ENCODE data around the gene FBXL22. TPM values are rescaled to one million over a fixed set of nuclear protein-coding genes. Genes with fewer than 3 reads are reported as not detected.
A peak's percentile ranks its signal among the peaks of the same experiment; 100 is the strongest.

FBXL22 gene
- total RNA-seq, 1 experiment from 2014 or later = 0.46 TPM

GRCh38 chr15:63597821-63598220 is 634 bp downstream of the FBXL22 start:
- Mint-ChIP-seq H3K27me3 (ENCODE audit: low read depth) (peaks cover 19% of the 10 kb centered on the region), H3K36me3 (peaks cover 4% of the 10 kb centered on the region; the same call in 1 of the 2 replicates), H3K4me1 (peaks cover 32% of the 10 kb centered on the region), H3K9me3 (no peaks in the 10 kb centered on the region), H3K27ac (no peak overlapping the region), H3K4me3 (no peak overlapping the region)
- DNase-seq (ENCODE audit: low spot score) = no peak
- ATAC-seq = no peak
- POLR2A ChIA-PET = no interaction called here
- CTCF ChIA-PET = interaction anchor here (0.9 to 5.2 kb wide), 7 partner anchors 13 to 470 kb away, joined by 3 to 63 read pairs (median 18); partner anchors contain the start of gene DAPK2
- TF ChIP-seq ZNF671 (CRISPR knock-in tag; IDR thresholded peaks at IDR 0.05) = no peak
- no peak for TF ChIP-seq JAZF1 (CRISPR knock-in tag; IDR thresholded peaks at IDR 0.05)
- no peak for TF ChIP-seq ETV6 (CRISPR knock-in tag; IDR thresholded peaks at IDR 0.05)
- no peak for TF ChIP-seq NR1H2 (CRISPR knock-in tag; IDR thresholded peaks at IDR 0.05)
- TF ChIP-seq E2F5 (CRISPR knock-in tag; IDR thresholded peaks at IDR 0.05) = no peak
- TF ChIP-seq CREM (CRISPR knock-in tag; IDR thresholded peaks at IDR 0.05) = no peak
- no peak for TF ChIP-seq TCF7 (CRISPR knock-in tag; IDR thresholded peaks at IDR 0.05; ENCODE audit: low read depth)
- TF ChIP-seq ZNF138 (CRISPR knock-in tag; conservative IDR thresholded peaks at IDR 0.05) = no peak
- no peak for TF ChIP-seq TEAD4 (CRISPR knock-in tag; IDR thresholded peaks at IDR 0.05)
- no peak for TF ChIP-seq MAX (CRISPR knock-in tag; IDR thresholded peaks at IDR 0.05)
- no peak for TF ChIP-seq ERG (CRISPR knock-in tag; IDR thresholded peaks at IDR 0.05)
- TF ChIP-seq KAT7 (CRISPR knock-in tag; IDR thresholded peaks at IDR 0.05; ENCODE audit: borderline replicate concordance) = no peak

- ChIA-PET CTCF (interaction anchor here (0.7 to 5.2 kb wide), 32 partner anchors 9 to 495 kb away, joined by 3 to 63 read pairs (median 6); partner anchors contain the start of genes CIAO2A and USP3), POLR2A (interaction anchor here (1.2 kb wide), 1 partner anchor 11 kb away, joined by 3 read pairs; no protein-coding TSS in a partner anchor)
- H3K4me3 Mint-ChIP-seq = no peak overlapping the region
- H3K27me3 Mint-ChIP-seq (ENCODE audit: low read depth) = peaks cover 26% of the 10 kb centered on the region
- no peaks in the 10 kb centered on the region for H3K9me3 Mint-ChIP-seq
- no peak for ATAC-seq
- no peak overlapping the region for H3K27ac Mint-ChIP-seq
- DNase-seq (ENCODE audit: low spot score) = no peak
- H3K36me3 Mint-ChIP-seq = no peaks in the 10 kb centered on the region
- peaks cover 32% of the 10 kb centered on the region for H3K4me1 Mint-ChIP-seq
- TF ChIP-seq ZNF281 (CRISPR knock-in tag; IDR thresholded peaks at IDR 0.05) = no peak
Observed at GRCh38 chr15:63598473-63599400, 1.6 kb downstream of the FBXL22 start.

- TF ChIP-seq ZNF532 (CRISPR knock-in tag; IDR thresholded peaks at IDR 0.05; ENCODE audit: borderline replicate concordance) (no peak), ZNF263 (CRISPR knock-in tag; IDR thresholded peaks at IDR 0.05; ENCODE audit: low read depth) (no peak), SMAD3 (CRISPR knock-in tag; IDR thresholded peaks at IDR 0.05; ENCODE audit: borderline replicate concordance) (no peak)
- H3K36me3 Mint-ChIP-seq = no peaks in the 10 kb centered on the region
- no peak overlapping the region for H3K27ac Mint-ChIP-seq
- ChIA-PET CTCF (interaction anchor here (0.7 to 5.2 kb wide), 35 partner anchors 9 to 494 kb away, joined by 3 to 63 read pairs (median 5); partner anchors contain the start of genes CIAO2A and USP3), POLR2A (interaction anchor here (1.2 kb wide), 1 partner anchor 12 kb away, joined by 3 read pairs; no protein-coding TSS in a partner anchor)
- H3K27me3 Mint-ChIP-seq (ENCODE audit: low read depth) = peaks cover 28% of the 10 kb centered on the region
- H3K4me3 Mint-ChIP-seq = peak overlapping the region; percentile 59
- H3K9me3 Mint-ChIP-seq = no peaks in the 10 kb centered on the region
- peaks cover 30% of the 10 kb centered on the region for H3K4me1 Mint-ChIP-seq
- peak; percentile 66 for DNase-seq (ENCODE audit: low spot score)
- ATAC-seq = peak; percentile 43
Observed at GRCh38 chr15:63599401-63600000, 2.3 kb downstream of the FBXL22 start.

All from WTC11 (cell line).